ENCODE data around the gene CCDC178.

The CCDC178 gene

DNA sequence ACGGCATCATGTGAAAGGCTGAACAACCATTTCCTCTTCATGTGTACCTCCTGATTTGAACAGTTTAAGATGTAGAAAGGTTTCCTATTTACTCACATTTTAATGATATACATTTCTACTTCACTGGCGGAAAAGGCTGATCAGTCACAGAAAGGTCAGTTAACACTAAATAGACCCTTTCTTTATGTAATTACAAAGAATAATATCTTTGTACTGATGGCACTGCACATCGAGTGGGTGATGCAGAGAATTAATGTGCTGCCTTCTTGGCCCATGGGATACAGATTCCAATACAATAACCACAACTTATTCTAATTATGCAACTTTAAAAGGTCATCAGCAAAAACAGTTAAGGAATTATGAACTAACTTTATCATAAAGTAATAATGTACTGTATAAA, 339.2 kb downstream of the CCDC178 start:
- TF ChIP-seq RAD21 (IDR thresholded peaks at IDR 0.05; ENCODE audit: low read depth) (no peak), FOXM1 (IDR thresholded peaks at IDR 0.05; ENCODE audit: borderline replicate concordance, low read depth) (no peak), CEBPB (IDR thresholded peaks at IDR 0.05) (no peak), NFIC (IDR thresholded peaks at IDR 0.05) (no peak), CREB1 (IDR thresholded peaks at IDR 0.05; ENCODE audit: low read depth) (no peak), TEAD4 (IDR thresholded peaks at IDR 0.05) (no peak), REST (IDR thresholded peaks at IDR 0.05; ENCODE audit: low read depth) (no peak), TAF1 (IDR thresholded peaks at IDR 0.05; ENCODE audit: low read depth) (no peak), MAX (IDR thresholded peaks at IDR 0.05) (no peak), EP300 (IDR thresholded peaks at IDR 0.05; ENCODE audit: borderline replicate concordance) (no peak), TCF12 (IDR thresholded peaks at IDR 0.05; ENCODE audit: low read depth) (no peak), ZBTB7A (IDR thresholded peaks at IDR 0.05; ENCODE audit: low read depth) (no peak), EGR1 (IDR thresholded peaks at IDR 0.05) (no peak), YY1 (IDR thresholded peaks at IDR 0.05; ENCODE audit: low read depth) (no peak)
- TF ChIP-seq, protein P1, sequence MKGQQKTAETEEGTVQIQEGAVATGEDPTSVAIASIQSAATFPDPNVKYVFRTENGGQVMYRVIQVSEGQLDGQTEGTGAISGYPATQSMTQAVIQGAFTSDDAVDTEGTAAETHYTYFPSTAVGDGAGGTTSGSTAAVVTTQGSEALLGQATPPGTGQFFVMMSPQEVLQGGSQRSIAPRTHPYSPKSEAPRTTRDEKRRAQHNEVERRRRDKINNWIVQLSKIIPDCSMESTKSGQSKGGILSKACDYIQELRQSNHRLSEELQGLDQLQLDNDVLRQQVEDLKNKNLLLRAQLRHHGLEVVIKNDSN (IDR thresholded peaks at IDR 0.05): no peak

GRCh38 chr18:33099626-33100025, 340.9 kb downstream of the CCDC178 start:
- TF ChIP-seq YY1 (IDR thresholded peaks at IDR 0.05; ENCODE audit: low read depth) (no peak), FOXM1 (IDR thresholded peaks at IDR 0.05; ENCODE audit: borderline replicate concordance, low read depth) (no peak), MAX (IDR thresholded peaks at IDR 0.05) (no peak), CEBPB (IDR thresholded peaks at IDR 0.05) (no peak), TAF1 (IDR thresholded peaks at IDR 0.05; ENCODE audit: low read depth) (no peak)

- no peak for TF ChIP-seq TCF12 (IDR thresholded peaks at IDR 0.05; ENCODE audit: low read depth)
- no peak for TF ChIP-seq YY1 (IDR thresholded peaks at IDR 0.05; ENCODE audit: low read depth)
- no peak for TF ChIP-seq FOXM1 (IDR thresholded peaks at IDR 0.05; ENCODE audit: borderline replicate concordance, low read depth)
- no peak for TF ChIP-seq CREB1 (IDR thresholded peaks at IDR 0.05; ENCODE audit: low read depth)
- no peak for TF ChIP-seq CEBPB (IDR thresholded peaks at IDR 0.05)
- no peak for TF ChIP-seq TAF1 (IDR thresholded peaks at IDR 0.05; ENCODE audit: low read depth)
- TF ChIP-seq, protein P1 (IDR thresholded peaks at IDR 0.05): no peak
- TF ChIP-seq ZBTB7A (IDR thresholded peaks at IDR 0.05; ENCODE audit: low read depth): no peak
- no peak for TF ChIP-seq EP300 (IDR thresholded peaks at IDR 0.05; ENCODE audit: borderline replicate concordance)
- no peak for TF ChIP-seq TEAD4 (IDR thresholded peaks at IDR 0.05)
- no peak for TF ChIP-seq NFIC (IDR thresholded peaks at IDR 0.05)
- TF ChIP-seq REST (IDR thresholded peaks at IDR 0.05; ENCODE audit: low read depth): no peak
- no peak for TF ChIP-seq EGR1 (IDR thresholded peaks at IDR 0.05)
- TF ChIP-seq MAX (IDR thresholded peaks at IDR 0.05): no peak
- no peak for TF ChIP-seq RAD21 (IDR thresholded peaks at IDR 0.05; ENCODE audit: low read depth)
Measured at GRCh38 chr18:33097126-33097525, 343.4 kb downstream of the CCDC178 start.

GRCh38 chr18:33090461-33090860, 350.1 kb downstream of the CCDC178 start:
- TF ChIP-seq CREB1 (IDR thresholded peaks at IDR 0.05; ENCODE audit: low read depth): no peak
- TF ChIP-seq RAD21 (IDR thresholded peaks at IDR 0.05; ENCODE audit: low read depth): no peak
- TF ChIP-seq EGR1 (IDR thresholded peaks at IDR 0.05): no peak
- TF ChIP-seq TEAD4 (IDR thresholded peaks at IDR 0.05): no peak
- no peak for TF ChIP-seq TCF12 (IDR thresholded peaks at IDR 0.05; ENCODE audit: low read depth)
- no peak for TF ChIP-seq NFIC (IDR thresholded peaks at IDR 0.05)

- no peak for TF ChIP-seq ZBTB7A (IDR thresholded peaks at IDR 0.05; ENCODE audit: low read depth)
- TF ChIP-seq EP300 (IDR thresholded peaks at IDR 0.05; ENCODE audit: borderline replicate concordance): no peak
- TF ChIP-seq EGR1 (IDR thresholded peaks at IDR 0.05): no peak
Measured at GRCh38 chr18:33076601-33077000, 363.9 kb downstream of the CCDC178 start.

DNA sequence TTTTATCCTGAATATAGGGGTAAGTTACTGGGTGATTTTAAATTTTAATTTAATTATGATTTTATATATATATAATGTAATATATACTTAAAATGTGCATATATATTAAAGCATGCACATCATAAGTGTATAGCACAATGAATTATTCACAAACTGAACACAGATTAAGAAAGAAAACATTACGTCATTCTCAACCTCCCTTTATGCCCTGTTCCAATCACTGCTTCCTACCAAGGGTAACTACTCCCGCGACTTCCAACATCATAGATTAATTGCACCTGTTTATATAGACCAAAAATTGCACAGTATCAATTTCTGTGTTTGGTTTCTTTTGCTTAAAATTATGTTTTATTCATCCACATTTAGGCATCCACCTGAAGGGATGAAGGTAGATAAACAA, 366.4 kb downstream of the CCDC178 start:
- no peak for TF ChIP-seq CEBPB (IDR thresholded peaks at IDR 0.05)
- no peak for TF ChIP-seq YY1 (IDR thresholded peaks at IDR 0.05; ENCODE audit: low read depth)
- no peak for TF ChIP-seq ZBTB7A (IDR thresholded peaks at IDR 0.05; ENCODE audit: low read depth)
- TF ChIP-seq MAX (IDR thresholded peaks at IDR 0.05): no peak
- TF ChIP-seq TAF1 (IDR thresholded peaks at IDR 0.05; ENCODE audit: low read depth): no peak
- TF ChIP-seq RAD21 (IDR thresholded peaks at IDR 0.05; ENCODE audit: low read depth): no peak
- TF ChIP-seq EP300 (IDR thresholded peaks at IDR 0.05; ENCODE audit: borderline replicate concordance): no peak
- no peak for TF ChIP-seq EGR1 (IDR thresholded peaks at IDR 0.05)
- TF ChIP-seq, protein P1 (IDR thresholded peaks at IDR 0.05): no peak
- no peak for TF ChIP-seq FOXM1 (IDR thresholded peaks at IDR 0.05; ENCODE audit: borderline replicate concordance, low read depth)
- TF ChIP-seq NFIC (IDR thresholded peaks at IDR 0.05): no peak
- TF ChIP-seq TEAD4 (IDR thresholded peaks at IDR 0.05): no peak
